Measurements from ENCODE around the gene GSTA2.
"Not testable (repeated sequence)": the region's sequence is repeated elsewhere in the genome, so short reads cannot be mapped to it uniquely, and the experiment has no call there.

Gene GSTA2

DNA sequence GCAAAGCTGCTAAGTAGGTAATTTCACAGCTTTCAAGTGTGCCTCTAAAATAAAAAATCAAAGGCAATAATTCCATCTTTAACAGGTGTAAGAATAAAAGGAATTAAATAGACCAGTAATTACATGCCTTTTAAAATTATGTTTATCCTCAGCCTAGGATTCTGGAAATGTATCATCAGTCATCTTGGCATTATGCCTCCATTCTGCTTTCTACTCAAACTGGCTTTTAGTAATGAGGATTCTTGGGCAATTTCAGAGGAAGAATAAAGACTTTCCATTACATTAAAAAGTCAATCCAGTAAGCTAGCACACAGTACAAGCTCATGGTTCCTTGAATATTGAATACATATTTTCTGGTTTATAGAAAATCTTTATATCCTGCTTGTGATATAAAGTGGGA is 44.7 kb downstream of the GSTA2 start:
- Histone ChIP-seq H3K36me3 (replicated peaks; ENCODE audit: insufficient read depth, low read length) (no peaks in the 10 kb centered on the region), H4K20me1 (ENCODE audit: insufficient read depth, low read length) (no peaks in the 10 kb centered on the region), H3K27ac (ENCODE audit: low read length) (no peak overlapping the region), H3K27me3 (replicated peaks; ENCODE audit: insufficient read depth, low read length) (no peaks in the 10 kb centered on the region), H3K4me3 (ENCODE audit: low read length) (no peak overlapping the region), H3K9ac (ENCODE audit: low read length) (no peak overlapping the region), H3K9me3 (replicated peaks; ENCODE audit: insufficient read depth, low read length) (no peaks in the 10 kb centered on the region), H3K4me2 (ENCODE audit: low read depth, low read length) (no peak overlapping the region), H3K79me2 (ENCODE audit: low read length) (no peaks in the 10 kb centered on the region), H3K9me2 (replicated peaks; ENCODE audit: insufficient read depth, low read length) (no peaks in the 10 kb centered on the region), H3K4me1 (ENCODE audit: low read length) (no peaks in the 10 kb centered on the region), H3F3A (ENCODE audit: insufficient read depth, low read length) (no peaks in the 10 kb centered on the region), H2AFZ (ENCODE audit: low read length) (no peak overlapping the region)
- TF ChIP-seq, protein P1, sequence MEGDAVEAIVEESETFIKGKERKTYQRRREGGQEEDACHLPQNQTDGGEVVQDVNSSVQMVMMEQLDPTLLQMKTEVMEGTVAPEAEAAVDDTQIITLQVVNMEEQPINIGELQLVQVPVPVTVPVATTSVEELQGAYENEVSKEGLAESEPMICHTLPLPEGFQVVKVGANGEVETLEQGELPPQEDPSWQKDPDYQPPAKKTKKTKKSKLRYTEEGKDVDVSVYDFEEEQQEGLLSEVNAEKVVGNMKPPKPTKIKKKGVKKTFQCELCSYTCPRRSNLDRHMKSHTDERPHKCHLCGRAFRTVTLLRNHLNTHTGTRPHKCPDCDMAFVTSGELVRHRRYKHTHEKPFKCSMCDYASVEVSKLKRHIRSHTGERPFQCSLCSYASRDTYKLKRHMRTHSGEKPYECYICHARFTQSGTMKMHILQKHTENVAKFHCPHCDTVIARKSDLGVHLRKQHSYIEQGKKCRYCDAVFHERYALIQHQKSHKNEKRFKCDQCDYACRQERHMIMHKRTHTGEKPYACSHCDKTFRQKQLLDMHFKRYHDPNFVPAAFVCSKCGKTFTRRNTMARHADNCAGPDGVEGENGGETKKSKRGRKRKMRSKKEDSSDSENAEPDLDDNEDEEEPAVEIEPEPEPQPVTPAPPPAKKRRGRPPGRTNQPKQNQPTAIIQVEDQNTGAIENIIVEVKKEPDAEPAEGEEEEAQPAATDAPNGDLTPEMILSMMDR (IDR thresholded peaks at IDR 0.05; ENCODE audit: low read length) = no peak
- TF ChIP-seq EZH2phosphoT487 (IDR thresholded peaks at IDR 0.05; ENCODE audit: low read length) = no peak
- no peak for TF ChIP-seq EZH2 (optimal IDR thresholded peaks at IDR 0.05; ENCODE audit: low read depth, low read length)
- no peak for DNase-seq

DNA sequence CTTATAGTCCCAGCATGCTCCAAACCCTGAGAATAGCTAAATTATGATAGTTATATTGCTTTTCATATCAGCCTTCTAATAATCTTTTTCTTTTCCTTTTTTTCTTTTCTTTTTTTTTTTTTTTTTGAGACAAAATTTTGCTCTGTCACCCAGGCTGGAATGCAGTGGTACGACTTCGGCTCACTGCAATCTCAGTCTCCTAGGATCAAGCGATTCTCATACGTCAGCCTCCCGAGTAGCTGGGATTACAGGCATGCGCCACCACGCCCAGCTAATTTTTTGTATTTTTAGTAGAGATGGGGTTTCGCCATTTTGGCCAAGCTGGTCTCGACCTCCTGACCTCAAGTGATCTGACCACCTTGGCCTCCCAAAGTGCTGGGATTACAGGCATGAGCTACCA is 48.5 kb downstream of the GSTA2 start:
- H3K79me2 ChIP-seq (ENCODE audit: low read length); H3K9me2 ChIP-seq (replicated peaks; ENCODE audit: insufficient read depth, low read length); H3K36me3 ChIP-seq (replicated peaks; ENCODE audit: insufficient read depth, low read length); H3K9me3 ChIP-seq (replicated peaks; ENCODE audit: insufficient read depth, low read length); H3K4me3 ChIP-seq (ENCODE audit: low read length); H3K4me1 ChIP-seq (ENCODE audit: low read length); H2AFZ ChIP-seq (ENCODE audit: low read length); H3K27ac ChIP-seq (ENCODE audit: low read length); H3K27me3 ChIP-seq (replicated peaks; ENCODE audit: insufficient read depth, low read length); H3F3A ChIP-seq (ENCODE audit: insufficient read depth, low read length); H3K4me2 ChIP-seq (ENCODE audit: low read depth, low read length); DNase-seq; H3K9ac ChIP-seq (ENCODE audit: low read length); H4K20me1 ChIP-seq (ENCODE audit: insufficient read depth, low read length): not testable (repeated sequence)

DNA sequence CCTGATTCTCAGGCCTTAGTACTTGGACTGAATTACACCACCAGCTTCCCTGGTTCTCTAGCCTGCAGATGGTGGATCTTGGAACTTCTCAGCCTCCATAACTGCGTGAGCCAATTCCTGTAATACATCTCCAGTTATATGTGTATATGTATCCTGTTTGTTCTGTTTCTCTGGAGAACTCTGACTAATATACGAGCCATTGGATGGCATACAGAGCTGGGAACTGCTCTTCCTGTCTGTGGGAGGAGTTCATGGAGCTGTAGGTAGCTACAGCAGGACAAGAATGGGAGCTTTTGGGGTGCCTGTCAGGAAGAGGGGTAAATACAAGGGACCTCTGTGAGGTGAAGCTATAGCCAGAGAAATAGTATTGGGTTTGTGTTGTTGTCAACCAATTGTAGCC is 51.1 kb downstream of the GSTA2 start:
- no peak for DNase-seq
- Histone ChIP-seq H3K4me1 (ENCODE audit: low read length) (no peaks in the 10 kb centered on the region), H3K9ac (ENCODE audit: low read length) (no peak overlapping the region), H3K4me2 (ENCODE audit: low read depth, low read length) (no peak overlapping the region), H3K36me3 (replicated peaks; ENCODE audit: insufficient read depth, low read length) (no peaks in the 10 kb centered on the region), H3K9me3 (replicated peaks; ENCODE audit: insufficient read depth, low read length) (no peaks in the 10 kb centered on the region), H3K4me3 (ENCODE audit: low read length) (no peak overlapping the region), H3K9me2 (replicated peaks; ENCODE audit: insufficient read depth, low read length) (no peaks in the 10 kb centered on the region), H3K79me2 (ENCODE audit: low read length) (no peaks in the 10 kb centered on the region), H2AFZ (ENCODE audit: low read length) (no peak overlapping the region), H3F3A (ENCODE audit: insufficient read depth, low read length) (no peaks in the 10 kb centered on the region), H3K27me3 (replicated peaks; ENCODE audit: insufficient read depth, low read length) (no peaks in the 10 kb centered on the region), H3K27ac (ENCODE audit: low read length) (no peak overlapping the region), H4K20me1 (ENCODE audit: insufficient read depth, low read length) (no peaks in the 10 kb centered on the region)
- TF ChIP-seq EZH2phosphoT487 (IDR thresholded peaks at IDR 0.05; ENCODE audit: low read length) = no peak
- no peak for TF ChIP-seq EZH2 (optimal IDR thresholded peaks at IDR 0.05; ENCODE audit: low read depth, low read length)
- TF ChIP-seq, protein P1 (IDR thresholded peaks at IDR 0.05; ENCODE audit: low read length) = no peak

DNA sequence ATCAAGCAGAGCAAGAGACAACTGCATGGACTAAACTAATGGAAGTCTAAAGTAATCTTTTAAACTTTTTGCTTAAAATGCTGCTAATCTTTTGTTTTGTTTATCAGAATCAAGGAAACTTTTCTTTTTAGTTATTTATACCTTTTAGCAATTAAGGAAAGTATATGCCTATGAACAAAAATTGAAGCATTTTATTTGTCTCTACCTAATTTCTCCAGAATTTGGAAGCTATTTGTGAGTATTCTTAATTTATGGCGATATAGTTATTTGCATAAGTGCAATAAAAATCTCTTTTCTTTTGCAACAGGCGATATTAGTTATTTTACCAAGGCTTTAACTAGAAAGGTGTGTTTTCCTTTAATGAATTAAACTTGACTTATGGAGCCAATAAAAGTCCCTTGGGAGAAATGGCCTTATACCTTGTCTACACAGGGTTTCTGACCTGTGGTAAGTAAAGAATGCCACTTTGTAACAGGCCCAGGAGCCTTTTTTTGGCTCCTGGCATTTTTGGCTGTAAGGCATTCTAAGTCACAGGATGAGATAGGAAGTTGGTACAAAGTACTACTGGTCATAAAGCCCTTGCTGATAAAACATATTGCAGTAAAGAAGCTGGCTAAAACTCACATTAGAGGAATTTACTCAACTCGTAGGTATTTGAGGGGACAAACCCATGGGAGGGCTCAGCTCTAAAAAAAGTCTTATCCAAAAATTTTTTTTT is 55.2 kb downstream of the GSTA2 start:
- no peaks in the 10 kb centered on the region for H3F3A ChIP-seq (ENCODE audit: insufficient read depth, low read length)
- H3K36me3 ChIP-seq (replicated peaks; ENCODE audit: insufficient read depth, low read length) = no peaks in the 10 kb centered on the region
- no peak overlapping the region for H2AFZ ChIP-seq (ENCODE audit: low read length)
- H3K9me2 ChIP-seq (replicated peaks; ENCODE audit: insufficient read depth, low read length) = no peaks in the 10 kb centered on the region
- TF ChIP-seq, protein P1 (IDR thresholded peaks at IDR 0.05; ENCODE audit: low read length) = no peak
- TF ChIP-seq EZH2phosphoT487 (IDR thresholded peaks at IDR 0.05; ENCODE audit: low read length) (no peak), EZH2 (optimal IDR thresholded peaks at IDR 0.05; ENCODE audit: low read depth, low read length) (no peak)
- H4K20me1 ChIP-seq (ENCODE audit: insufficient read depth, low read length) = no peaks in the 10 kb centered on the region
- H3K9me3 ChIP-seq (replicated peaks; ENCODE audit: insufficient read depth, low read length) = no peaks in the 10 kb centered on the region
- H3K4me2 ChIP-seq (ENCODE audit: low read depth, low read length) = no peak overlapping the region
- no peaks in the 10 kb centered on the region for H3K4me1 ChIP-seq (ENCODE audit: low read length)
- H3K4me3 ChIP-seq (ENCODE audit: low read length) = no peak overlapping the region
- no peak overlapping the region for H3K27ac ChIP-seq (ENCODE audit: low read length)
- H3K79me2 ChIP-seq (ENCODE audit: low read length) = no peaks in the 10 kb centered on the region
- H3K27me3 ChIP-seq (replicated peaks; ENCODE audit: insufficient read depth, low read length) = no peaks in the 10 kb centered on the region
- H3K9ac ChIP-seq (ENCODE audit: low read length) = no peak overlapping the region
- no peak for DNase-seq

Measured in MM.1S (cell line).